Measurements from ENCODE around the gene ZBTB32.

GRCh38 chr19:35692010-35692409 lies 12.3 kb upstream of the ZBTB32 start:
- TF ChIP-seq CTCF (IDR thresholded peaks at IDR 0.05), result no peak
- no peak for TF ChIP-seq POLR2A (IDR thresholded peaks at IDR 0.05)

All from heart left ventricle (tissue), 13 donors.